GM18502 (cell line): Measurements from ENCODE around the gene FGF22.

Source experiments
- ATAC-seq: cut with Tn5 transposase; IDR thresholded peaks from one replicate; pipeline ENCODE4 v1.9.1; 2021; ENCODE audit warnings: mild to moderate bottlenecking; ENCODE audit not compliant: unreplicated experiment, poor library complexity

The FGF22 gene

DNA sequence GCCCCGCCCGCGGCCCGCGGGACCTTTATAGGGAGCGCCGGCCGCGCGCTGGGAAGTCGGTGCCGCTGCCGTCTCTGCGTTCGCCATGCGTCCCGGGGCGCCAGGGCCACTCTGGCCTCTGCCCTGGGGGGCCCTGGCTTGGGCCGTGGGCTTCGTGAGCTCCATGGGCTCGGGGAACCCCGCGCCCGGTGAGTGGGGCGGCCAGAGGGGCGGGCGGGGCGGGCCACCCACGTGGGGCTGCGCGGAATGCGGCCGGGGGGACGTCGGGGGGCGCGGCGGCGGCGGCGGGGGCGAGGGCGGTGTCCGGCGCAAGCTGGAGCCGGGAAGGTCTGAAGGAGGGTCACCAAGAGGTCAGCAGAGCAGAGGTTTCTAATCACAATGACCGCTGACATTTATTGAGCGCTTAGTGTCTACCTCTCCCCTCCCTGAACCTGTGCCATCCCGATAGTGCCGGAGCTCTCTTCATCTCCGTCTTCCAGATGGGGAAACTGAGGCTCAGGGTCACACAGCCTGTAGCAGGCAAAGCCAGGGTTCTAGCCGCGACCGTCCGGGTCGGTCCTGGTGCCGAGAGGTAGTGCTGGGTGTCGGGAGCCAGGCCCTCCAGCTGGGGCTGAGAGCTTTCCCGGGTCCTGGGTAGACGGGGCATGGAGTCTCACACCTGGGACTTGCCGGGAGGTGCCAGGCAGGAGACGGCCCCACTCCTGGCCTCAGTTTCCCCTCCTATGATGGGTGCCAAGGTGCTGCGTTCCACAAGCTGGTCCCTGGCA lies 36.8 kb downstream of the FGF22 start, which contains the start of gene FSTL3:
Gene FSTL3, plus strand, starts transcription at position 54 of the 767 bp plus-strand sequence. Its CDS starts 32 bp downstream, at position 86.
- ATAC-seq: no peak

DNA sequence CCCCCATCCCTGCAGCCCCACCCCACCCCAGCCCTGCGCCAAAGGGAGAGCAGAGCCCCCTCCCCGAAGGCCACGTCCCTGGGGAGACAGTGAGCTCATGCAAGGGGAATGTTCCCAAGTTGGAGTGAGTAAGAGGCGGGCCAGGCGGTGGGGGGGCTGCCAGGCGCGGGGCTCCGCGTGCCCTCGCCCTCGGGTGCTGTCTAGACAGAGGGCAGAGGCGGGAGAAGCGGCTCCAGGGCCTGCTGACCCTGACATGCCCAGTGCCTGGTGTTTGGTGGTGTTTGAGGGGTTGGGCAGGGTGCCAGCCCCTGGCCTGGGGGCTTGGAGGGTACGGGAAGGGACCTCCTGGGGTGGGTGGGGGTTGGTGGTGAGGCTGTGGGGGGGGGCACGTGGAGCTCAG lies 37.5 kb downstream of the FGF22 start:
- ATAC-seq: no peak

- ATAC-seq: no peak
These were observed 38.1 kb downstream of the FGF22 start for GRCh38 chr19:677601-678436.

- no peak for ATAC-seq
These were observed 39.2 kb downstream of the FGF22 start for GRCh38 chr19:678791-679388.

DNA sequence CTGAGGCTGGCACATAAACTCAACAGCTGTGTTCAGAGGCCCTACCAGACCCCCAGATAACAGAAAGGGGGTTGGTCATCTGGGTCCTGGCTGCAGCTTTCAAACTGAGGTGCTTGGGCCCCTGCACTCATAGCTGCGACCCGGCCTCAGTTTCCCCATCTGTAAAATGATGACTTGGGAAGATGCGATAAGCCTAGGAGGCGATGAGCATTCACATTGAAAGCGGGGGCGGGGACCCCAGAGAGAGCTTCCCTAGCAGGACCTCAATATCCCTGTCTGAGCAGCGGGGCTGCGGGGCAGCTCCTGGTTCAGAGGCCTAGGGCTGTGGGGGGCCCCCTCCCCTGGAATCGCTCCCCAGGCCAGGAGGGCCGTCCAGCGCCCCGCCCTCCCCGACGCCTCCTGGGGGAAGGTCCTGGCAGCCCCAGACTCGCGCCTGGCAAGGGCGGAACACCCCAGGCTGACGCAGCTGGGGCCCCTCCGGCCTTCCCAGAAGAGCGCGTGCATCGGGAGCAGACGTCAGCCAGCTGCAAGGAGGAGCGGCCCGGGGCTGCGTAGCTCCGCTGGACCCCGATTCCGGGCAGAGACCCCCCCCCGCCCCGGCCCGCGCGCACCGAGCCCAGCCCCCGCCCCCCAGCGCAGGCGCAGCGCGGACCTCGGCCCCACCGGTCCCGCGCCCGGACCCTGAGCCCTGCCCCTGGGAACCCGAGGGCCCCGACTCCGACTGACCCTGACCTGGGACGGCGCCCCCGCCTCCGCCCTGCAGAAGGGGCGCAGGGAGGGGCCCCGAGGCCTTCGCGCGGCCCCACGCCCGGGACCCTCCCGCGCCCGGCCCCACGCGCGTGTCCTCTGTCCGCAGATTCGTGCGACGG lies 40.0 kb downstream of the FGF22 start:
- peak; percentile 14 for ATAC-seq

- ATAC-seq: peak; percentile 76
These were observed 40.8 kb downstream of the FGF22 start for GRCh38 chr19:680287-681028.

- no peak for ATAC-seq
These were observed 41.6 kb downstream of the FGF22 start for GRCh38 chr19:681029-682019.

DNA sequence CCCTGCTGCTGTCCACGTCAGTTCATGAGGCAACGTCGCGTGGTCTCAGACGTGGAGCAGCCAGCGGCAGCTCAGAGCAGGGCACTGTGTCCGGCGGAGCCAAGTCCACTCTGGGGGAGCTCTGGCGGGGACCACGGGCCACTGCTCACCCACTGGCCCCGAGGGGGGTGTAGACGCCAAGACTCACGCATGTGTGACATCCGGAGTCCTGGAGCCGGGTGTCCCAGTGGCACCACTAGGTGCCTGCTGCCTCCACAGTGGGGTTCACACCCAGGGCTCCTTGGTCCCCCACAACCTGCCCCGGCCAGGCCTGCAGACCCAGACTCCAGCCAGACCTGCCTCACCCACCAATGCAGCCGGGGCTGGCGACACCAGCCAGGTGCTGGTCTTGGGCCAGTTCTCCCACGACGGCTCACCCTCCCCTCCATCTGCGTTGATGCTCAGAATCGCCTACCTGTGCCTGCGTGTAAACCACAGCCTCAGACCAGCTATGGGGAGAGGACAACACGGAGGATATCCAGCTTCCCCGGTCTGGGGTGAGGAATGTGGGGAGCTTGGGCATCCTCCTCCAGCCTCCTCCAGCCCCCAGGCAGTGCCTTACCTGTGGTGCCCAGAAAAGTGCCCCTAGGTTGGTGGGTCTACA lies 43.1 kb downstream of the FGF22 start:
- ATAC-seq: no peak

DNA sequence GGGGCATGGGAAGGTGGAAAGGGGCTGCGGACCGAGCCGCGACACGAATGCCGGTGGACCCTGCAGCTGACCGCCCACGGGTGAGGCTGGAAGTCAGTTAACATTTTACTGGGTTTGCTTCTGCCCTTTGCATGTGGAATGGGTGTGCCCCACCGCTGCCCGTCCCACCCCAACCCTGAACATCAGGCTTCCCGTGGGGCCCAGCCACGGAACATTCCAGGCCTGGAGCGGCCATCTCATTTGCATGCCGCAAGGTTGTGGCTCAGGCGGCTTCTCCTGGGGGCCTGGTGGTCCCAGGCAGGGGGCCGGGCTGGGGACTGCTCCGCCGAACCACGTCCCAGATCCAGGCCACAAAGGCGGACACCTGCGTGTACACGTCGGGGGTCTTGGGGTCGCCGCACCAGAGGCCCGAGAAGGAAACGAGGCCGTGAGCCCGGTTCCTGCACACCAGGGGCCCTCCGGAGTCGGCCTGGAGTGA lies 45.8 kb downstream of the FGF22 start:
- no peak for ATAC-seq

DNA sequence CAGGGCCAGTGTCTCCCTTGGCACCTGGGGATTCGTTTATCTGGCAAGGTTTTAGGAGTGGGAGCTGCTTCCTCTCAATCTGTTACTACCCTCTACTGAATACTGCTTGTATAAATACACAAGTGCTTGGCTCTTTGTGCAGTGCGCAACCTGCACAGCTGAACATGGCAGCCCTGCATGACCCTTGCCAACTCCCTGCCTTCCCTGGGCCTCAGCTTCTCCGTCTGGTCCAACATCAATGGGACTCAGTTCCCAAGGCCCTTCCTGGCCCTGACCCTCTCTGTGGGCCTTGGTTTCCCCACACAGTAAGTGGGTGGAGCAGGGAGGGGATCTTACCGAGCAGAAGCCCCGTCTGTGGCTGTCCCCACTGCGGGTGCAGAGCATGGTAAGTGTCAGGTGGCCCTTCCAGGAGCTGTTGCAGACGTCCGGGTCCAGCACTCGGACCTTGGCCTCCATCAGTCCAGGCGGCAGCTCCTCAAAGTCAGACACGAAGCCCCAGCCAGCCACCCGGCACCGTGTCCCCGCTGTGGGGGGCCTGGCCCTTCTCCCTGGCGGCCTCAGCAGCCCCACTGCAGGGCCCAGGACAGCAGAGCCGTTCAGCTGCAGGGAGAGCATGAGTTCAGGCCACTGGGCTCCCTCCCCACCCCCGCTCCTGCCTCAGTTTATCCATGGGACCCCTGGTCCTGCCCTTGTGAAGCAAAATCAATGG lies 47.1 kb downstream of the FGF22 start:
- ATAC-seq: no peak

DNA sequence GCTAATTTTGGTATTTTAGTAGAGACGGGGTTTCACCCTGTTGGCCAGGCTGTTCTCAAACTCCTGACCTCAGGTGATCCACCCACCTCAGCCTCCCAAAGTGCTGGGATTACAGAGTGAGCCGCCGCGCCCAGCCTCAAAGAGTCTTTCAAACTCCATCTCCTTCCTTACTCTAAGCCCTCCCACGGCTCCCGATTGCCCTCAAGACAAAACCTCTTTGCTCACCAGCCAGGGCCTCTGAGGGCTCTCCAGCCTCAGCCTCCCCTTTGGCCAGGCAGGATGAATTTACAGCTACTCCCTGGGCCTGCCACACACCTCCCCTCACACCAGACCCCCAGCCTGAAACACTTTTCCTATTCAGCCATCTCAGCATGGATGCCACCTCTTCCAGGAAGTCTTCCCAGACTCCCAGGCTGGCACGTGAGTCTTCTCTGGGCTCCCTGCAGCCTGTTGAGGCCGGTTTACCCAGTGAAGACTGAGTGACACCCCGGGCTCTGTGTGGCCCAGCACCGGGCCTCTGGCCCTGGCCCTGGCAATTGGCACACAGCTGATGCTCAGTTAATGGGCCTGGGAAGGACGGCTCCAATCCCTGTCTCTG lies 48.0 kb downstream of the FGF22 start:
- ATAC-seq: no peak

DNA sequence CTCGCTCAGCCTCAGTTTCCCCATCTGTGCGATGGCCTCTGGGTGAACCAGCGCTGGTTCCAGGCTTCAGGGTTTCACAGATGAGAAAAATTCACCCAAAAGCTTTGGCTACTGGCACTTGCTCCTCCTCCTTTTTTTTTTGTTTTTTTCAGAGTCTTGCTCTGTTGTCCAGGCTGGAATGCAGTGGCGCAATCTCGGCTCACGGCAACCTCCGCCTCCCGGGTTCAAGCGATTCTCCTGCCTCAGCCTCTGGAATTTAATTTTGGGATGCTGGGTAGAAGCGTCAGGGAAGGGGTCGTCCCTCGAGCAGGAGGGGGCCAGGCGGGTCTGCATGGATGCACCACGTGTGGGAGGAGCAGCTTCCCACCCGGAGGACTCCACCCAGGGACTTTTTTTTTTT lies 48.5 kb downstream of the FGF22 start:
- ATAC-seq: no peak

DNA sequence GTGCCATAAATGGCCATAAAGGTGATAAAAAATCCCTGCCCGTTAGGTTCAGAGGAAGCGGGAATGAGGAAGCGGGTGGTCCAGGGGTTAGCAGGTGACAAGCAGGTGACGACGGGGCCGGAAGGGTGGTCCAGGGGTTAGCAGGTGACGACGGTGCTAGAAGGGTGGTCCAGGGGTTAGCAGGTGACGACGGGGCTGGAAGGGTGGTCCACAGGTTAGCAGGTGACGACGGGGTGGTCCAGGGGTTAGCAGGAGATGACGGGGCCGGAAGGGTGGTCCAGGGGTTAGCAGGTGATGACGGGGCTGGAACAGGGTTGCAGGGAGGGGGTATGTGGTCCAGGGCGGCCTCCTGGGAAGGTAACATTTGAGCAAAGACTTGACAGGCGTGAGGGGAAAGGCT lies 49.3 kb downstream of the FGF22 start:
- no peak for ATAC-seq

DNA sequence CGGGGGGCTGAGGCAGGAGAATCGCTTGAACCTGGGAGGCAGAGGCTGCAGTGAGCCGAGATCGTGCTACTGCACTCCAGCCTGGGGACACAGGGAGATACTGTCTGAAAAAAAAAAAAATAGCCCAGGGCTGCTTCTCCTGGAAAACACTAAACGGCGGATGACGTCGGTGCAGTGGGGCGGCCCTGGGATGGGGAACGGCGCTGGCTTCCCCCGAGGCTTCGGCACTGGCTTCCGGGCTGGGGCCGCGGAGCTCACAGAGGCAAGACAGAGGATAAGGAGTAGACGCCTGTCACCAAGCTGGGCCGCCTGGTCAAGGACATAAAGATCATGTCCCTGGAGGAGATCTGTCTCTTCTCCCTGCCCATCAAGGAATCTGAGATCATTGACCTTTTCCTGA lies 50.5 kb downstream of the FGF22 start:
- no peak for ATAC-seq
